Smooth muscle cell (in vitro differentiated cells): ENCODE data around the gene STX11. TPM values are rescaled to one million over a fixed set of nuclear protein-coding genes. Genes with fewer than 3 reads are reported as not detected.
"Not testable (repeated sequence)": the region's sequence is repeated elsewhere in the genome, so short reads cannot be mapped to it uniquely, and the experiment has no call there.

ENCODE experiments used
- DNase-seq: peaks from one replicate; lab custom pipeline; 2025; ENCODE audit not compliant: unreplicated experiment; lab: John Stamatoyannopoulos, UW
- H2AFZ ChIP-seq: fragments of 200-600 bp; sonication (generic); 2 replicates; pipeline ENCODE4 v1.6.0; 2016; ENCODE audit warnings: antibody characterized with exemption, low read depth, mild to moderate bottlenecking
- H3F3A ChIP-seq: fragments of 200-600 bp; sonication (generic); 2 replicates; pipeline ENCODE4 v1.6.0; 2017; ENCODE audit warnings: antibody characterized with exemption, low read depth
- H3K27ac ChIP-seq: fragments of 200-600 bp; sonication (generic); 2 replicates; pipeline ENCODE4 v1.5.1; 2016; ENCODE audit warnings: low read depth, mild to moderate bottlenecking
- H3K27me3 ChIP-seq: fragments of 200-600 bp; sonication (generic); 2 replicates; pipeline ENCODE4 v1.6.1; 2016; ENCODE audit warnings: low read depth, mild to moderate bottlenecking
- H3K36me3 ChIP-seq: fragments of 200-600 bp; sonication (generic); 2 replicates; pipeline ENCODE4 v1.5.1; 2016; ENCODE audit warnings: low read depth
- H3K4me1 ChIP-seq: fragments of 200-600 bp; sonication (generic); 2 replicates; pipeline ENCODE4 v1.5.1; 2016; ENCODE audit warnings: low read depth
- H3K4me2 ChIP-seq: fragments of 200-600 bp; sonication (generic); 2 replicates; pipeline ENCODE4 v1.6.0; 2016; ENCODE audit warnings: mild to moderate bottlenecking
- H3K4me3 ChIP-seq: fragments of 200-600 bp; sonication (generic); 2 replicates; pipeline ENCODE4 v1.5.1; 2016; ENCODE audit warnings: mild to moderate bottlenecking
- H3K79me2 ChIP-seq: fragments of 200-600 bp; sonication (generic); 2 replicates; pipeline ENCODE4 v1.6.0; 2016; ENCODE audit warnings: low read depth, mild to moderate bottlenecking
- H3K9ac ChIP-seq: fragments of 200-600 bp; sonication (generic); 2 replicates; pipeline ENCODE4 v1.6.0; 2016; ENCODE audit warnings: low read depth
- H3K9me3 ChIP-seq: fragments of 200-600 bp; sonication (generic); replicated peaks from 2 replicates; pipeline ENCODE4 v1.5.1; 2016; ENCODE audit warnings: low read depth
- H4K20me1 ChIP-seq: fragments of 200-600 bp; sonication (generic); 2 replicates; pipeline ENCODE4 v1.6.0; 2016; ENCODE audit warnings: low read depth
- WGBS: methylation state at CpG from one replicate; pipeline ENCODE4 v1.1.7; 2016; ENCODE audit warnings: low lambda C conversion rate; 5-methylcytosine and 5-hydroxymethylcytosine counted together
- polyA plus RNA-seq: library from polyadenylated mRNA; unstranded; fragments of >200 nt; fragmentation: Nextera tagmentation; extraction: Ambion mirVana; gene quantifications from 2 replicates; pipeline ENCODE4 v1.2.1, GENCODE V29; 2016
- total RNA-seq: library from RNA; depleted of rRNA; stranded (reverse); fragments of >200 nt; gene quantifications from 2 replicates; pipeline ENCODE4 v1.2.3, GENCODE V29; 2014
- TF ChIP-seq, protein P1 (sequence below): fragments of 200-600 bp; sonication (generic); IDR thresholded peaks from 2 replicates; pipeline ENCODE4 v1.5.1; 2017; ENCODE audit warnings: borderline replicate concordance, mild to moderate bottlenecking, antibody characterized with exemption; ENCODE audit not compliant: insufficient read depth, poor library complexity, severe bottlenecking

The STX11 gene
- total and polyA plus RNA-seq, 2 experiments from 2014 or later, result 0.53 to 0.72 TPM

DNA sequence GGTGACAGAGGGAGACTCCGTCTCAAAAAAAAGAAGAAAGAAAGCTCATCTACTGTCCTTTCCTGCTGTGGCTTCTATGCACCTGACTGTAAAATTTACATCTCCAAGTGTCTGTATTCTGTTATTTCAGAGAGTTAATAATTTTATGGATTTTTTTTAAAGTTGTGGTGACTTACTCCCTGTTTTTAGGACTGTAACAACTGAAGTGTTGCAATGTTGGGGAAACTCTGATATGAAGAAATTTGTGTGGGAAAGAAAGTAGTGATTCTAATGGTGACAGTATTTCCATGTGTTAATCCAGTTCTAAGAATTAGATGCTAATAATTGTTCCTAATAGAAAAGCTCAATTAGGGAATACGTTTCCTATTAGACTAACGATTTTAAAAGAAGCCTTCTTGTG, 27.4 kb downstream of the STX11 start:
- Histone ChIP-seq H3K27me3 (no peaks in the 10 kb centered on the region), H3K4me1 (no peaks in the 10 kb centered on the region), H4K20me1 (no peaks in the 10 kb centered on the region), H3K4me2 (no peak overlapping the region), H3K4me3 (no peak overlapping the region), H3K79me2 (no peaks in the 10 kb centered on the region), H3K36me3 (no peaks in the 10 kb centered on the region), H2AFZ (no peak overlapping the region), H3K9ac (no peak overlapping the region), H3K9me3 (no peaks in the 10 kb centered on the region), H3F3A (no peaks in the 10 kb centered on the region), H3K27ac (no peak overlapping the region)
- TF ChIP-seq, protein P1, sequence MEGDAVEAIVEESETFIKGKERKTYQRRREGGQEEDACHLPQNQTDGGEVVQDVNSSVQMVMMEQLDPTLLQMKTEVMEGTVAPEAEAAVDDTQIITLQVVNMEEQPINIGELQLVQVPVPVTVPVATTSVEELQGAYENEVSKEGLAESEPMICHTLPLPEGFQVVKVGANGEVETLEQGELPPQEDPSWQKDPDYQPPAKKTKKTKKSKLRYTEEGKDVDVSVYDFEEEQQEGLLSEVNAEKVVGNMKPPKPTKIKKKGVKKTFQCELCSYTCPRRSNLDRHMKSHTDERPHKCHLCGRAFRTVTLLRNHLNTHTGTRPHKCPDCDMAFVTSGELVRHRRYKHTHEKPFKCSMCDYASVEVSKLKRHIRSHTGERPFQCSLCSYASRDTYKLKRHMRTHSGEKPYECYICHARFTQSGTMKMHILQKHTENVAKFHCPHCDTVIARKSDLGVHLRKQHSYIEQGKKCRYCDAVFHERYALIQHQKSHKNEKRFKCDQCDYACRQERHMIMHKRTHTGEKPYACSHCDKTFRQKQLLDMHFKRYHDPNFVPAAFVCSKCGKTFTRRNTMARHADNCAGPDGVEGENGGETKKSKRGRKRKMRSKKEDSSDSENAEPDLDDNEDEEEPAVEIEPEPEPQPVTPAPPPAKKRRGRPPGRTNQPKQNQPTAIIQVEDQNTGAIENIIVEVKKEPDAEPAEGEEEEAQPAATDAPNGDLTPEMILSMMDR, result no peak
- DNase-seq, result no peak
- WGBS, result 94% methylated on average over 3 of the region's 3 CpGs

DNA sequence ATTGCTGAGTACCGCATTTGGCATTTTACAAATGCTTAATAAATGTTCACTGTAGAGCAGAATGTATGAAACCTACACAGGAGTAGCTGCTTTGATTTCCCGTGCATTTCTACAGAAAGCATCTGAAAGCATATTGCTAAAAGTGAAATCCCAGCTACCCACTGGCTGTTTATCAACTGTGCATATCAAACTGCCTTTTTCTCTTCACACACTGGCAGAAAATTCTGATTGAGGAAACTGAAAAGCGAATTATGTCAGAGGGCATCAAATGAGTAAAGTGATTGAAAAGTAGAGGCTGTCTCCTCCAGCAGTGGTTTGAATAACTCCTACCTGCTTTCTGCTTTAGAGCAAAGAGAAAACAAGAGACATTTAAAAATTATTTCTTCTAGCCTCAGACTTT, 28.0 kb downstream of the STX11 start:
- no peak for DNase-seq
- no peak overlapping the region for H3K9ac ChIP-seq
- no peak overlapping the region for H3K4me2 ChIP-seq
- H3K27me3 ChIP-seq, result no peaks in the 10 kb centered on the region
- no peak overlapping the region for H2AFZ ChIP-seq
- TF ChIP-seq, protein P1, result no peak
- H3K4me1 ChIP-seq, result no peaks in the 10 kb centered on the region
- no peaks in the 10 kb centered on the region for H3K9me3 ChIP-seq
- H3K27ac ChIP-seq, result no peak overlapping the region
- no peaks in the 10 kb centered on the region for H3K36me3 ChIP-seq
- no peak overlapping the region for H3K4me3 ChIP-seq
- H3K79me2 ChIP-seq, result no peaks in the 10 kb centered on the region
- H3F3A ChIP-seq, result no peaks in the 10 kb centered on the region
- 89% methylated on average over 3 of the region's 3 CpGs for WGBS
- H4K20me1 ChIP-seq, result no peaks in the 10 kb centered on the region

DNA sequence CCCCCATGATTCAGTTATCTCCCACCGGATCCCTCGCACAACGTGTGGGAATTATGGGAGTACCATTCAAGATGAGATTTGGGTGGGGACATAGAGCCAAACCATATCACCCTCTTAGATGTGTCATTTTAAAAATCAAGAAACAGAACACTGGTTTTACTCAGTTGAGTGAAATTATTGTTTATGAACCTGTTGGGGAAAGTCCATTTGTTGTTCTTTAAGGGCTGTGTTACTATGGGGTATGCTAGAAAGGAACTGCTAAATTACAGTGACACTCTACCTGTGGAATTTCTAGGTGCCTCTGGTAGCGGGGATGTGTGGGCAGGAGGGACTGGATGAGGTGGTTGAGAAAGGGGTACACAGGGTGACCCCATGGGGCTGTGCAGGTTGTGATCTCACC, 28.9 kb downstream of the STX11 start:
- Histone ChIP-seq H3K9ac (no peak overlapping the region), H3K4me2 (no peak overlapping the region), H3K36me3 (no peaks in the 10 kb centered on the region), H3K27me3 (no peaks in the 10 kb centered on the region), H3K4me3 (no peak overlapping the region), H3F3A (no peaks in the 10 kb centered on the region), H3K79me2 (no peaks in the 10 kb centered on the region), H3K4me1 (no peaks in the 10 kb centered on the region), H3K9me3 (no peaks in the 10 kb centered on the region), H4K20me1 (no peaks in the 10 kb centered on the region), H3K27ac (no peak overlapping the region), H2AFZ (no peak overlapping the region)
- WGBS, result 93% methylated on average over 4 of the region's 4 CpGs
- no peak for DNase-seq
- TF ChIP-seq, protein P1, result no peak

DNA sequence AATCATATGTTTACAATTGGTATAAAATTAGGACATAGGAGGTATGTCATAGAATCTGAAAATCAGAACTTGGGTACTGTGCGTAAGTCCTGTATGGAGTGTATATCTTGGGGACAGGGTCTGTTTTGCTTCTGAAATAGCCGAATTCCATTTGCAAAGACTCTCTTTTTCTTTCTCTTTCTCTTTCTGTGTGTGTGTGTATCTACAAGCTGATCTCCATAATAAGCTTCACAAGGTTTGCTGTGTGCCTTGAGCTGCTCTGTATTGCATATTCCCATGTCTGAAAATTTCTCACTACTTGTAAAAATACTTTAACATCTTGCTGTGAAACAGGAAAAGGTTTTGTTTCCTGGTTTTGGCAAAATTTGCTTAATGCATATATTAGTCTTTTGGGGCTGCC, 29.5 kb downstream of the STX11 start:
- H3K27ac ChIP-seq, result no peak overlapping the region
- TF ChIP-seq, protein P1, result no peak
- H3F3A ChIP-seq, result no peaks in the 10 kb centered on the region
- no peak overlapping the region for H2AFZ ChIP-seq
- no peaks in the 10 kb centered on the region for H4K20me1 ChIP-seq
- no peaks in the 10 kb centered on the region for H3K27me3 ChIP-seq
- no peak overlapping the region for H3K9ac ChIP-seq
- H3K79me2 ChIP-seq, result no peaks in the 10 kb centered on the region
- H3K36me3 ChIP-seq, result no peaks in the 10 kb centered on the region
- DNase-seq, result no peak
- H3K4me1 ChIP-seq, result no peaks in the 10 kb centered on the region
- 96% methylated on average over 2 of the region's 2 CpGs for WGBS
- no peaks in the 10 kb centered on the region for H3K9me3 ChIP-seq
- no peak overlapping the region for H3K4me3 ChIP-seq
- no peak overlapping the region for H3K4me2 ChIP-seq

DNA sequence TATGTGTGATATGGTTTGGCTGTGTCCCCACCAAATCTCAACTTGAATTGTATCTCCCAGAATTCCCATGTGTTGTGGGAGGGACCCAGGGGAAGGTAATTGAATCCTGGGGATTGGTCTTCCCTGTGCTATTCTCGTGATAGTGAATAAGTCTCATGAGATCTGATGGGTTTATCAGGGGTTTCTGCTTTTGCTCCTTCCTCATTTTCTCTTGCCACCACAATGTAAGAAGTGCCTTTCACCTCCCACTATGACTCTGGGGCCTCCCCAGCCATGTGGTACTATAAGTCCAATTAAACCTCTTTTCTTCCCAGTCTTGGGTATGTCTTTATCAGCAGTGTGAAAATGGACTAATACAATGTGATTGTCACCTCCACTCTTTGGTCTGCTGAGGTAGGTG, 30.0 kb downstream of the STX11 start:
- H3K9ac ChIP-seq, H3K4me3 ChIP-seq, DNase-seq, H3K9me3 ChIP-seq, H3K4me1 ChIP-seq, H3F3A ChIP-seq, H3K36me3 ChIP-seq, H3K79me2 ChIP-seq, H4K20me1 ChIP-seq, H3K27me3 ChIP-seq, H3K27ac ChIP-seq, H3K4me2 ChIP-seq, H2AFZ ChIP-seq: not testable (repeated sequence)
- WGBS, result 90% methylated on average over 1 of the region's 1 CpG
